PC-3 (cell line): Measurements from ENCODE around the gene PCSK5.

Experiments used
- CTCF ChIP-seq: fragments of 300-600 bp; sonication (generic); conservative IDR thresholded peaks from 2 replicates; pipeline ENCODE4 v1.5.1; 2017; ENCODE audit warnings: antibody characterized with exemption, low read depth, mild to moderate bottlenecking, low read length
- EZH2 ChIP-seq: fragments of 300-600 bp; sonication (generic); IDR thresholded peaks from one replicate; pipeline ENCODE4 v1.6.1; 2017; ENCODE audit warnings: antibody characterized with exemption, mild to moderate bottlenecking, low read length; ENCODE audit not compliant: unreplicated experiment

GRCh38 chr9:76032038-76032796 lies 141.7 kb downstream of the PCSK5 start:
- TF ChIP-seq CTCF: no peak
- TF ChIP-seq EZH2: no peak
